Kidney epithelial cell (primary cell): ENCODE measurements around the gene GBGT1. TPM values are rescaled to one million over a fixed set of nuclear protein-coding genes. Genes with fewer than 3 reads are reported as not detected.

Source experiments
- DNase-seq: peaks from one replicate; pipeline ENCODE4 v3.0.0-alpha.2; 2010; ENCODE audit warnings: low read depth
- H3K27me3 ChIP-seq: 2 replicates; pipeline ENCODE4 v1.6.0; 2011; ENCODE audit warnings: low read length; ENCODE audit not compliant: control insufficient read depth, insufficient read depth
- H3K36me3 ChIP-seq: 2 replicates; pipeline ENCODE4 v1.5.1; 2011; ENCODE audit warnings: low read length; ENCODE audit not compliant: control insufficient read depth, insufficient read depth
- H3K4me3 ChIP-seq: 2 replicates; pipeline ENCODE4 v1.5.1; 2011; ENCODE audit warnings: low read depth, mild to moderate bottlenecking, control low read depth, low read length
- CTCF ChIP-seq: IDR thresholded peaks from 2 replicates; pipeline ENCODE4 v1.5.1; 2011; ENCODE audit warnings: mild to moderate bottlenecking, moderate library complexity, low read length, control low read depth, inconsistent platforms; ENCODE audit not compliant: insufficient read depth, poor library complexity, severe bottlenecking
- total RNA-seq: library from RNA; depleted of rRNA; stranded (reverse); fragments of >200 nt; gene quantifications from 2 replicates; pipeline ENCODE4 v1.2.3, GENCODE V29; 2015

Gene GBGT1
- total RNA-seq, 1 donor from 2014 or later: 12.4 TPM

GRCh38 chr9:133202688-133203453, 39.2 kb upstream of the GBGT1 start:
- no peaks in the 10 kb centered on the region for H3K36me3 ChIP-seq
- peaks cover 9% of the 10 kb centered on the region for H3K27me3 ChIP-seq
- no peak overlapping the region for H3K4me3 ChIP-seq
- no peak for TF ChIP-seq CTCF
- no peak for DNase-seq

- peaks cover 9% of the 10 kb centered on the region for H3K27me3 ChIP-seq
Observed at GRCh38 chr9:133202145-133202513, 38.4 kb upstream of the GBGT1 start.

GRCh38 chr9:133201424-133202144, 37.9 kb upstream of the GBGT1 start:
- no peak for TF ChIP-seq CTCF
- Histone ChIP-seq H3K36me3 (no peaks in the 10 kb centered on the region), H3K4me3 (no peak overlapping the region), H3K27me3 (peaks cover 9% of the 10 kb centered on the region)
- DNase-seq: no peak

More at GRCh38 chr9:133202145-133202513, 38.4 kb upstream of the GBGT1 start:
- Histone ChIP-seq H3K36me3 (no peaks in the 10 kb centered on the region), H3K4me3 (no peak overlapping the region)
- no peak for TF ChIP-seq CTCF
- no peak for DNase-seq

- Histone ChIP-seq H3K27me3 (peaks cover 9% of the 10 kb centered on the region), H3K4me3 (no peak overlapping the region), H3K36me3 (no peaks in the 10 kb centered on the region)
- no peak for DNase-seq
- TF ChIP-seq CTCF: no peak
Observed at GRCh38 chr9:133200631-133201030, 36.9 kb upstream of the GBGT1 start.

- peak overlapping the region; percentile 29 for H3K4me3 ChIP-seq
- peak; percentile 19 for TF ChIP-seq CTCF
- no peaks in the 10 kb centered on the region for H3K36me3 ChIP-seq
- no peak for DNase-seq
- H3K27me3 ChIP-seq: peaks cover 9% of the 10 kb centered on the region
Observed at GRCh38 chr9:133199648-133200321, 36.1 kb upstream of the GBGT1 start.
